Measurements from ENCODE around the gene SCT. TPM values are rescaled to one million over a fixed set of nuclear protein-coding genes. Genes with fewer than 3 reads are reported as not detected.
A peak's percentile ranks its signal among the peaks of the same experiment; 100 is the strongest.

The SCT gene
- total RNA-seq, 1 donor from 2014 or later = not detected

GRCh38 chr11:637593-638521 is 10.9 kb upstream of the SCT start:
- no peaks in the 10 kb centered on the region for H3K9me3 Mint-ChIP-seq
- H3K27ac Mint-ChIP-seq (ENCODE audit: unreplicated experiment) = no peak overlapping the region
- peaks cover 68% of the 10 kb centered on the region for H3K27me3 Mint-ChIP-seq (ENCODE audit: low read depth)
- H3K4me1 Mint-ChIP-seq = peaks cover 16% of the 10 kb centered on the region
- H3K4me3 Mint-ChIP-seq = peak overlapping the region; percentile 66
- TF ChIP-seq CTCF (conservative IDR thresholded peaks at IDR 0.05) = no peak
- no peak for DNase-seq (ENCODE audit: low read depth, low spot score)
- H3K36me3 Mint-ChIP-seq (ENCODE audit: low read depth) = no peaks in the 10 kb centered on the region

GRCh38 chr11:637333-637592 is 10.3 kb upstream of the SCT start:
- TF ChIP-seq CTCF (conservative IDR thresholded peaks at IDR 0.05) = no peak
- DNase-seq (ENCODE audit: low read depth, low spot score) = no peak
- Mint-ChIP-seq H3K27me3 (ENCODE audit: low read depth) (peaks cover 71% of the 10 kb centered on the region), H3K4me1 (peaks cover 16% of the 10 kb centered on the region), H3K36me3 (ENCODE audit: low read depth) (no peaks in the 10 kb centered on the region), H3K27ac (ENCODE audit: unreplicated experiment) (no peak overlapping the region), H3K9me3 (no peaks in the 10 kb centered on the region), H3K4me3 (peak overlapping the region; percentile 66)

- Mint-ChIP-seq H3K36me3 (ENCODE audit: low read depth) (no peaks in the 10 kb centered on the region), H3K27ac (ENCODE audit: unreplicated experiment) (no peak within 1 kb of the TSS), H3K4me3 (peak within 1 kb of the TSS; percentile 66), H3K4me1 (peaks cover 16% of the 10 kb centered on the region), H3K9me3 (no peaks in the 10 kb centered on the region), H3K27me3 (ENCODE audit: low read depth) (peaks cover 69% of the 10 kb centered on the region)
- no peak for DNase-seq (ENCODE audit: low read depth, low spot score)
- TF ChIP-seq CTCF (conservative IDR thresholded peaks at IDR 0.05) = no peak
These were observed 9.7 kb upstream of the SCT start, which contains the start of gene DRD4 for GRCh38 chr11:636511-637332. TSS of gene DRD4 (plus strand) at chr11:637269. CDS start at chr11:637305, 36 bp downstream.

- Mint-ChIP-seq H3K36me3 (ENCODE audit: low read depth) (no peaks in the 10 kb centered on the region), H3K27me3 (ENCODE audit: low read depth) (peaks cover 63% of the 10 kb centered on the region), H3K4me1 (peaks cover 16% of the 10 kb centered on the region), H3K27ac (ENCODE audit: unreplicated experiment) (no peak overlapping the region), H3K9me3 (no peaks in the 10 kb centered on the region), H3K4me3 (no peak overlapping the region)
- TF ChIP-seq CTCF (conservative IDR thresholded peaks at IDR 0.05) = no peak
- no peak for DNase-seq (ENCODE audit: low read depth, low spot score)
These were observed 9.0 kb upstream of the SCT start for GRCh38 chr11:635945-636510.

GRCh38 chr11:630871-631270 is 3.9 kb upstream of the SCT start:
- H3K4me1 Mint-ChIP-seq = peaks cover 11% of the 10 kb centered on the region
- no peak for TF ChIP-seq CTCF (conservative IDR thresholded peaks at IDR 0.05)
- no peak for DNase-seq (ENCODE audit: low read depth, low spot score)
- peaks cover 6% of the 10 kb centered on the region for H3K36me3 Mint-ChIP-seq (ENCODE audit: low read depth)
- no peaks in the 10 kb centered on the region for H3K9me3 Mint-ChIP-seq
- H3K4me3 Mint-ChIP-seq = no peak overlapping the region
- no peak overlapping the region for H3K27ac Mint-ChIP-seq (ENCODE audit: unreplicated experiment)
- peaks cover 54% of the 10 kb centered on the region for H3K27me3 Mint-ChIP-seq (ENCODE audit: low read depth)
